ENCODE results near the gene CFAP100. TPM values are rescaled to one million over a fixed set of nuclear protein-coding genes. Genes with fewer than 3 reads are reported as not detected.

CFAP100 gene
- total and polyA plus RNA-seq, 10 of the 15 experiments (the other 5 are each of a cell fraction or from before 2014, with no cell fraction given) = 0.04 to 0.27 TPM; not detected in 8

GRCh38 chr3:126419151-126419703 lies 24.5 kb downstream of the CFAP100 start (continued):
- TF ChIP-seq CEBPZ (IDR thresholded peaks at IDR 0.05; ENCODE audit: low read depth, low read length) (no peak), FOXM1 (IDR thresholded peaks at IDR 0.05; ENCODE audit: low read depth, low read length) (no peak)
- TF ChIP-seq, protein P1, sequence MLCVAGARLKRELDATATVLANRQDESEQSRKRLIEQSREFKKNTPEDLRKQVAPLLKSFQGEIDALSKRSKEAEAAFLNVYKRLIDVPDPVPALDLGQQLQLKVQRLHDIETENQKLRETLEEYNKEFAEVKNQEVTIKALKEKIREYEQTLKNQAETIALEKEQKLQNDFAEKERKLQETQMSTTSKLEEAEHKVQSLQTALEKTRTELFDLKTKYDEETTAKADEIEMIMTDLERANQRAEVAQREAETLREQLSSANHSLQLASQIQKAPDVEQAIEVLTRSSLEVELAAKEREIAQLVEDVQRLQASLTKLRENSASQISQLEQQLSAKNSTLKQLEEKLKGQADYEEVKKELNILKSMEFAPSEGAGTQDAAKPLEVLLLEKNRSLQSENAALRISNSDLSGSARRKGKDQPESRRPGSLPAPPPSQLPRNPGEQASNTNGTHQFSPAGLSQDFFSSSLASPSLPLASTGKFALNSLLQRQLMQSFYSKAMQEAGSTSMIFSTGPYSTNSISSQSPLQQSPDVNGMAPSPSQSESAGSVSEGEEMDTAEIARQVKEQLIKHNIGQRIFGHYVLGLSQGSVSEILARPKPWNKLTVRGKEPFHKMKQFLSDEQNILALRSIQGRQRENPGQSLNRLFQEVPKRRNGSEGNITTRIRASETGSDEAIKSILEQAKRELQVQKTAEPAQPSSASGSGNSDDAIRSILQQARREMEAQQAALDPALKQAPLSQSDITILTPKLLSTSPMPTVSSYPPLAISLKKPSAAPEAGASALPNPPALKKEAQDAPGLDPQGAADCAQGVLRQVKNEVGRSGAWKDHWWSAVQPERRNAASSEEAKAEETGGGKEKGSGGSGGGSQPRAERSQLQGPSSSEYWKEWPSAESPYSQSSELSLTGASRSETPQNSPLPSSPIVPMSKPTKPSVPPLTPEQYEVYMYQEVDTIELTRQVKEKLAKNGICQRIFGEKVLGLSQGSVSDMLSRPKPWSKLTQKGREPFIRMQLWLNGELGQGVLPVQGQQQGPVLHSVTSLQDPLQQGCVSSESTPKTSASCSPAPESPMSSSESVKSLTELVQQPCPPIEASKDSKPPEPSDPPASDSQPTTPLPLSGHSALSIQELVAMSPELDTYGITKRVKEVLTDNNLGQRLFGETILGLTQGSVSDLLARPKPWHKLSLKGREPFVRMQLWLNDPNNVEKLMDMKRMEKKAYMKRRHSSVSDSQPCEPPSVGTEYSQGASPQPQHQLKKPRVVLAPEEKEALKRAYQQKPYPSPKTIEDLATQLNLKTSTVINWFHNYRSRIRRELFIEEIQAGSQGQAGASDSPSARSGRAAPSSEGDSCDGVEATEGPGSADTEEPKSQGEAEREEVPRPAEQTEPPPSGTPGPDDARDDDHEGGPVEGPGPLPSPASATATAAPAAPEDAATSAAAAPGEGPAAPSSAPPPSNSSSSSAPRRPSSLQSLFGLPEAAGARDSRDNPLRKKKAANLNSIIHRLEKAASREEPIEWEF (IDR thresholded peaks at IDR 0.05; ENCODE audit: insufficient replicate concordance, low read depth, low read length) = no peak

Measured in GM12878 (cell line).